Esophagus squamous epithelium (tissue), 5 donors: Measurements from ENCODE around the gene NKX3-2. TPM values are rescaled to one million over a fixed set of nuclear protein-coding genes. Genes with fewer than 3 reads are reported as not detected.

Experiments
- DNase-seq: peaks from one replicate; lab custom pipeline; 2025; lab: John Stamatoyannopoulos, UW
- H3K27ac ChIP-seq, 4 donors: fragments of 200-600 bp; sonication (generic); one replicate each; pipeline ENCODE4 v1.5.1; 2016 to 2019; ENCODE audit warnings: mild to moderate bottlenecking in 1 of 4
- H3K27me3 ChIP-seq, 4 donors: fragments of 200-600 bp; sonication (generic); 1 replicate in 3 of 4; 2 replicates in 1 of 4; pipeline versions ENCODE4 v1.5.1 to v1.6.0; 2017 to 2021; ENCODE audit warnings: antibody characterized with exemption in 1 of 4
- H3K36me3 ChIP-seq, 3 donors: fragments of 200-600 bp; sonication (generic); one replicate each; pipeline ENCODE4 v1.5.1; 2016 to 2019
- H3K4me1 ChIP-seq, 3 donors: fragments of 200-600 bp; sonication (generic); one replicate each; pipeline ENCODE4 v1.5.1; 2017 to 2019
- H3K4me3 ChIP-seq, 4 donors: fragments of 200-600 bp; sonication (generic); 1 replicate in 3 of 4; 2 replicates in 1 of 4; pipeline ENCODE4 v1.5.1; 2016 to 2019; ENCODE audit warnings: mild to moderate bottlenecking in 2 of 4, moderate library complexity in 1 of 4
- H3K9me3 ChIP-seq, 3 donors: fragments of 200-600 bp; sonication (generic); one replicate each; pipeline ENCODE4 v1.5.1; 2016 to 2019
- POLR2A ChIP-seq, 4 donors: fragments of 450-650 bp; IDR thresholded peaks; one replicate each; pipeline ENCODE4 v1.6.1; 2017; ENCODE audit warnings: antibody characterized with exemption in 4 of 4, mild to moderate bottlenecking in 4 of 4, moderate library complexity in 3 of 4
- WGBS, 2 donors: methylation state at CpG; one replicate each; pipeline ENCODE4 v1.1.5; 2018; 5-methylcytosine and 5-hydroxymethylcytosine counted together
- intact Hi-C: fragments of 100-400 bp; cut with DNase I; formaldehyde crosslinking; loops from one replicate; pipeline ENCODE4 v1.15.0; 2022
- total RNA-seq, 4 donors: library from RNA; depleted of rRNA; stranded (reverse); fragments of >200 nt; gene quantifications; one replicate each; pipeline ENCODE4 v1.1.0, GENCODE V29; 2016
- TF ChIP-seq, protein P1 (sequence below), 6 experiments: fragments of 450-650 bp in 4 of 6; fragments of 200-600 bp in 2 of 6; sonication (generic) in 2 of 6; IDR thresholded peaks; one replicate each; pipeline ENCODE4 v1.5.1; 2016 to 2019; ENCODE audit warnings: antibody characterized with exemption in 6 of 6, mild to moderate bottlenecking in 4 of 6, moderate library complexity in 4 of 6
- donor health status: DM: yes; HTN: yes; CAD: no.

NKX3-2 gene
- total RNA-seq, 4 donors from 2014 or later, result 0.19 to 0.62 TPM; not detected in 2

DNA sequence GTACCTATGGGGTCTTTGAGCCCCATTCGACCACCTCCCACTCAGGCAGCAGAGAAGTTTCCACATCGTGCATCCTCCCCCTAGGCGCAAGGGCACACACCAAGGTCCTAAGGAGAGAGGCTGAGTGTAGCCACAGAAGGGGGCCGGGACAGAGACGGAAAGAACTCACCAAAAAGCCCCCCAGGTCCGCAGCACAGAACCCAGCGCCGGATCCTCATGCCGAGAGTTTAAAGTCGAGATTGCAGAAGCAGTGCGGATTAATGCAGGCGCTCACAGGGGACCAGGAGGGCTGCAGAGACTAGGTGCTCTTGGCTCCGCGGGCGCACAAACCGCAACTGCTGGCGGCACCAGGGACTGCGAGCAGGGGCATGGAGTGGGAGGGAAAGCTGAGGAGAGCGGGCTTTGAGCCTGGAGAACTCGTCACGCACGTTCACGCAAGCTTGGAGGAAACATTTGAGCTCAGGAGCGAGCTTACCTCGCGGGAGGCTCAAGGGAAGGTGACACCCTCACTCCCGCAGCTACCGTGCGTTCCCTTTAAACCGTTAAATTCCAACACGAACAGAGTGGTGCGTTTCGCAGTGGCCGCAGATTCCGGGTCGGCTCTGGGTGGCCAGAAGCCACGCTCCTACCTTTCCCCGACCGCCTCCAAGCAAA lies 8.5 kb downstream of the NKX3-2 start:
- intact Hi-C loops, result no loop called here
- no peaks in the 10 kb centered on the region for H3K36me3 ChIP-seq

DNA sequence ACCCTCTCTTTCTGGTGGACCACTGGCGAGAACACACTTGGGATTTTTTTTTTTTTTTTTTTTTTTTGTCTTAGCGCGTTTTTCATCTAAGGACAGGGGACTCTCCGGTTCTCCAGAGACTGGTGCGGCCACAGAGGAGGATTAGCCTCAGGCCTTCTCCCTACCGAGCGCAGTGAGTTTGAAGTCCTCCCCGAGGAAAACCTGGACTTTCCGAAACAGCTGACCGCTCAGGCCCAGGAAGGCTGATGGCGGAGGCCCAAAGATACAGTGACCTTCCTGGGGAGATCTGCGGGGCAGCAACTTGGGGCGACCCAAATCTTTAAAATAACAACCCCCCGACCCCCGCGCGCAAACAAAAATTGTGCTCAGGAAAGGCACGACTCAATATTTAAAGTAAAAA lies 9.2 kb downstream of the NKX3-2 start:
- H3K4me1 ChIP-seq, result peaks cover 5 to 36% (median 14%) of the 10 kb centered on the region in 3 donors
- H3K27me3 ChIP-seq, result peaks cover 29 to 100% (median 78%) of the 10 kb centered on the region in 4 donors
- 14 to 43% methylated on average over 1 to 8 of the region's 18 CpGs for WGBS, 2 donors
- DNase-seq, result no peak
- TF ChIP-seq POLR2A (IDR thresholded peaks at IDR 0.05), result no peak
- TF ChIP-seq, protein P1, sequence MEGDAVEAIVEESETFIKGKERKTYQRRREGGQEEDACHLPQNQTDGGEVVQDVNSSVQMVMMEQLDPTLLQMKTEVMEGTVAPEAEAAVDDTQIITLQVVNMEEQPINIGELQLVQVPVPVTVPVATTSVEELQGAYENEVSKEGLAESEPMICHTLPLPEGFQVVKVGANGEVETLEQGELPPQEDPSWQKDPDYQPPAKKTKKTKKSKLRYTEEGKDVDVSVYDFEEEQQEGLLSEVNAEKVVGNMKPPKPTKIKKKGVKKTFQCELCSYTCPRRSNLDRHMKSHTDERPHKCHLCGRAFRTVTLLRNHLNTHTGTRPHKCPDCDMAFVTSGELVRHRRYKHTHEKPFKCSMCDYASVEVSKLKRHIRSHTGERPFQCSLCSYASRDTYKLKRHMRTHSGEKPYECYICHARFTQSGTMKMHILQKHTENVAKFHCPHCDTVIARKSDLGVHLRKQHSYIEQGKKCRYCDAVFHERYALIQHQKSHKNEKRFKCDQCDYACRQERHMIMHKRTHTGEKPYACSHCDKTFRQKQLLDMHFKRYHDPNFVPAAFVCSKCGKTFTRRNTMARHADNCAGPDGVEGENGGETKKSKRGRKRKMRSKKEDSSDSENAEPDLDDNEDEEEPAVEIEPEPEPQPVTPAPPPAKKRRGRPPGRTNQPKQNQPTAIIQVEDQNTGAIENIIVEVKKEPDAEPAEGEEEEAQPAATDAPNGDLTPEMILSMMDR (IDR thresholded peaks at IDR 0.05), result no peak
- no peaks in the 10 kb centered on the region for H3K36me3 ChIP-seq
- no peak overlapping the region for H3K4me3 ChIP-seq
- intact Hi-C loops, result no loop called here
- H3K9me3 ChIP-seq, result no peaks in the 10 kb centered on the region
- no peak overlapping the region for H3K27ac ChIP-seq

More for the DNA sequence above, 8.5 kb downstream of the NKX3-2 start:
- Histone ChIP-seq H3K4me3 (no peak overlapping the region), H3K27ac (no peak overlapping the region), H3K4me1 (peaks cover 8 to 41% (median 14%) of the 10 kb centered on the region in 3 donors), H3K9me3 (no peaks in the 10 kb centered on the region), H3K27me3 (peaks cover 26 to 100% (median 80%) of the 10 kb centered on the region in 4 donors)
- TF ChIP-seq, protein P1 (IDR thresholded peaks at IDR 0.05), result no peak
- no peak for TF ChIP-seq POLR2A (IDR thresholded peaks at IDR 0.05)
- no peak for DNase-seq
- WGBS, 2 donors, result 4 to 7% methylated on average over 21 to 32 of the region's 39 CpGs

DNA sequence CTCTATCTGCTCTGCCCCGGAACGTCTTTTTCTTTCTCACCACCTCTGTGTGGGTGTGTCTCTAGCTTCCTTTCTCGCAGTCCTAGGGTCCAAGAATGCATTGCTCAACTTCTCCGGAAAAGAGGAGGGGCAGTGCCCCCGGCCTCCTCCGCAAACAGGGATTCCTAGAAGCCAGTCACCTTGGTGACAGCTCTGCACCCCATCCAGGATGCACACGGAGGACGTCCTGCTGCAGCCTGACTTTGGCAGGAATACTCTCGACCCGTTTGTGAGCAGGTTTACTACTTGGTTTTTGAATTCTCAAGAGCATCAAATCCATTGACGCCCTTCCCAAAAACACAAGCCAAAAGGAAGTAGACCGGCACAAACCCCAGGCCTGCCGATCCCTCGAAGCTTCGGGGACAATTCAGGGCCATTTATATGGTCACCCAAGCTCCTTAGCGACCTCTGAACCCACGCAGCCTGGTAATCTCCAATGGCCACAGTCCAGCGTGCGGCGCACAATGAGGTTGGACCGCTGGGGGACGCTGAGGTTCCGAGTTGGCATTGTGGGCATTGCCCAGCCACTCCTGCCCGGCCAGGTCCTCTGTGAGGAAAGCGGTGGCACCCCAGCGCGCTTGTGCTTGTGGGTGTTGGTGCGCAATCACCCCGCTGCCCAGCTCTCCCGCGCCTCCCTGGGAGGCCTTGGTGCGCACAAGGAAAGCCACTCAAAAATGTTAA lies 9.8 kb downstream of the NKX3-2 start:
- Histone ChIP-seq H3K4me1 (peaks cover 0 to 31% (median 10%) of the 10 kb centered on the region in 3 donors), H3K4me3 (no peak overlapping the region), H3K9me3 (no peaks in the 10 kb centered on the region), H3K36me3 (no peaks in the 10 kb centered on the region), H3K27ac (no peak overlapping the region), H3K27me3 (peaks cover 26 to 100% (median 74%) of the 10 kb centered on the region in 4 donors)
- intact Hi-C loops, result no loop called here
- TF ChIP-seq POLR2A (IDR thresholded peaks at IDR 0.05), result no peak
- TF ChIP-seq, protein P1 (IDR thresholded peaks at IDR 0.05), result no peak
- 3 to 9% methylated on average over 15 to 16 of the region's 32 CpGs for WGBS, 2 donors
- DNase-seq, result no peak

DNA sequence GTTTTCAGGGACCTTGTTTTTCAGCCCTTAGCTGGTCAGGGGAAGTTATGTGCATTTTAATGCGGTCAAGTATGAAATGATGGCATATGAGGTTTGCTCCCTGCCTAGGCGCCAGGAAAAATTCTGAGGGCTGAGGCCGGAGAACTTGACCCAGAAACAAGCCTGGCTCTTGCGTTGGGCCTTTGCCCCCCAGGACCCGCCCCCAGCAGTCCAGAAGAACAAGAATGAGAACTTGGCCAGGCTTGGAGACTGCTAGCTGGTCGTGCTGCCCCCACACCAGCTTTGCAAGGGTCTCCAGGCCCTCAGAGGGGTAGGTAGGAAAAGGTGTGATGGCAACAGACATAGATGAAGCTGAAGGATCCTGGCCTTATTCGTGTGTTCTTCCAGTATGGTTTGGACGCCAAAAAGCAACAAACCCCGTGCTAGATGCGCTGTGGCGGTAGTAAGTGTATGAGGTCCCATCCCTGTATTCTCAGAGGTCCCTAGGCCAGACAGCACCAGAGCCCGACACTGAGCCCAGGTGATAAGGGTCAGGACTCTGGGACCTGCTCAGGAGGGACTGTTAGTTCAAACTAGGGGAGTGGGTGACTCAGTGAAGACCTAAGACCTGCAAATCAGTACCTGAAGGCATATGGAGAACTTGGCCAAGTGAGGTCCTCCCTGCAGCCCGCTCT lies 10.5 kb downstream of the NKX3-2 start:
- no peak overlapping the region for H3K4me3 ChIP-seq
- H3K9me3 ChIP-seq, result no peaks in the 10 kb centered on the region
- no peak for TF ChIP-seq POLR2A (IDR thresholded peaks at IDR 0.05)
- TF ChIP-seq, protein P1 (IDR thresholded peaks at IDR 0.05), result no peak
- no peak for DNase-seq
- H3K4me1 ChIP-seq, result peaks cover 0 to 31% (median 3%) of the 10 kb centered on the region in 3 donors
- H3K27ac ChIP-seq, result no peak overlapping the region
- intact Hi-C loops, result no loop called here
- no peaks in the 10 kb centered on the region for H3K36me3 ChIP-seq
- H3K27me3 ChIP-seq, result peaks cover 22 to 100% (median 74%) of the 10 kb centered on the region in 4 donors
- WGBS, 2 donors, result 22 to 25% methylated on average over 7 to 8 of the region's 13 CpGs
